HL-60/S4 treated with phorbol 12-myristate 13-acetate at 8.2 ng/mL for 4 days and 3 days (cell line): ENCODE results near the gene TSPAN31.

Source experiments
- in situ Hi-C: fragments of 300-500 bp; cut with MboI; formaldehyde crosslinking; loops from 2 replicates; pipeline ENCODE4 v1.15.0; 2022; ENCODE audit warnings: low sequenced_read_pairs

The TSPAN31 gene

DNA sequence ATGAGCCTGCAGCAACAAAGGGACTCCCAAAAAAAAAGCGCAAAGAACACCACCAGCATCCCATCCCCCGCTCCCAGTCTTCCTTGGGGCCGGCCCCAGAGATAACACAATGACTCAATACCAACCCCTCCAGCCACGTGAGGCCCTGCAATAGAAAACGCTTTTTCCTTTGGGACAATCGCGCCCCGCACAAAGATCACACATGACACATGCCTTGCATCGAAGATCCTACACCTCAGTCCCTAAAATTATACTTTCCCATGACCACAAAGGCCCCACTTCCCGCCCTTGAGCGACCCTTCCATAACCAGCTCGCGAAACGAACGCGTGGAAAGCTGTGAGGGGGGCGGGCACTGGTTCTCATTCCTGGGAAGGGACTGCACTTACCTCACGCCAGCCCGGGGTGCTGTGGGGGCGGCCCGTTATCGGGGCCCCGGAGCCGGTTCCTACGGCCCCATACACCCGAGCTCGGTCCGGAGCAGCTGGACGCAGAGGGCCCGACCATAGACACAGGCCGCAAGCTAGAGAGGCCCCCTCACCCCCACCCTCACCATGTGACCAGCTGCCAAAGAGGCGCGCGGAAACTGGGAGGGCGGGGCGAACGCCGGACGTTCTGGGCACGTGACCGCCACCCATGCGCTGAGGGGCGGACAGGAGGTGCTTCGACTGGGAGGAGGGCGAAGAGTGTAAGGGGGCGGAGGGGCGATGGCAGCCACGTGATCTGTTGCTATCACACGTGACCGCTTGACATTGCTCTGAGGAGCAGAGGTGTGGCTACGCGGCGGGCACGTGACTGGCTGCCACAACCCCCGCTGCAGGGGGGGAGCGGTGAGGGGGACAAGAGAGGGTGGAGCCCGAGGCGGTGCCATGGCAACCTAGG, 7.2 kb downstream of the TSPAN31 start, which contains the start of gene CDK4:
Gene CDK4 (minus strand): TSS at position 523 of the 880 bp plus-strand sequence. CDS start 593 bp downstream, outside the sequence.
- in situ Hi-C loops, result no loop called here

DNA sequence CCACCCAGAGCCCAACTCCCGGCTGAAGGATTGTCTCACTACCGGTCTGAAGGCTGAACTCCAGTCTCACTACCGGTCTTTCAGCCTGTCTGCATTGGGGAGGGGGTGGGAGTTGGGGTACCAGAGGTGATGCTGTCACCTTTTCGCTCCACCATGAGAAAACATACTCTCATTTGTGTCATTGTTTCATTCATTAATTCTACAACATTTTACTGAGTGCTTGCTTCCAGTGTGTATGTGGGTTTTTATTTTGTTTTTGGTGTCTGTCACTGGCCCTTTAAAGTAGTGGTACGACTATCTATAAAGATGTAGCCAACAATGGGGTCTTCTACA, 7.8 kb downstream of the TSPAN31 start:
- in situ Hi-C loops, result no loop called here

GRCh38 chr12:57753756-57754337, 9.0 kb downstream of the TSPAN31 start:
- in situ Hi-C loops, result no loop called here

- in situ Hi-C loops, result no loop called here
These were observed 9.8 kb downstream of the TSPAN31 start, which contains the start of gene MARCHF9 for GRCh38 chr12:57754411-57755193. MARCHF9 (plus strand) TSS chr12:57755103; CDS start chr12:57755529, 426 bp downstream.

- in situ Hi-C loops, result no loop called here
These were observed 10.3 kb downstream of the TSPAN31 start for GRCh38 chr12:57755194-57755453.

DNA sequence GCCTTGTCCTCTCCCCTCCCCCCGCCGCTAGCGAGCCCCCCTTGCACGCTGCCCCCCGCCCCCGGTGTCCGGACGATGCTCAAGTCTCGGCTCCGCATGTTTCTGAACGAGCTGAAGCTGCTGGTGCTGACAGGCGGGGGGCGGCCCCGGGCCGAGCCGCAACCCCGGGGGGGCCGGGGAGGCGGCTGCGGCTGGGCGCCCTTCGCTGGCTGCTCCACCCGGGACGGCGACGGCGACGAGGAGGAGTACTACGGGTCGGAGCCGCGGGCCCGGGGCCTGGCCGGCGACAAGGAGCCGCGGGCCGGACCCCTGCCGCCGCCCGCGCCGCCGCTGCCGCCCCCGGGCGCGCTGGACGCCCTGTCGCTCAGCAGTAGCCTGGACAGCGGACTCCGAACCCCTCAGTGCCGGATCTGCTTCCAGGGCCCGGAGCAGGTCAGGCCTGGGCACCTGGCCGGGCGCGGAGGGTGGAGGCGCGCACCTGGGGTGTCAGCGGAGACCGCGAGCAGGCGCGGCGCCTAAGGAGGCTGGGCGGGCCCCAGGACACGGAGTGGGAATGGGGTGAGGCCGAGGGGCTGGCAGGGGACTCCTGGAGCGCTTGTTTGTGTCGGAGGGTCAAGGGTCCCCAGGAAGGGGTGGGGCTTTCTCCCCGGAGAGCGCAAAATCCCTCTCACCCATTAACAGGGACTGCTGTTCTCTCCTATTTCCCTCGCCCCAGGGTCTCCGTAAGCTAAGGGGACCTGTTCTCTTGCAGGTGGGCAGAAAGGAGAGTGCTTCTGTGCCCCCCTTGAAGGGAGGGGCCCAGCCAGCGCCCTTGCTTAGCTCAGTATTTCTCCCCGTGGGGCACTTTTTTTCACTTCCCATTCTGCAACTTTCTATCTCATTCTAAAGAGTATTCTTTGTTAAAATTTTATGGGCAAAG, 10.9 kb downstream of the TSPAN31 start:
- in situ Hi-C loops, result no loop called here

GRCh38 chr12:57756406-57757341, 11.8 kb downstream of the TSPAN31 start:
- in situ Hi-C loops, result no loop called here

DNA sequence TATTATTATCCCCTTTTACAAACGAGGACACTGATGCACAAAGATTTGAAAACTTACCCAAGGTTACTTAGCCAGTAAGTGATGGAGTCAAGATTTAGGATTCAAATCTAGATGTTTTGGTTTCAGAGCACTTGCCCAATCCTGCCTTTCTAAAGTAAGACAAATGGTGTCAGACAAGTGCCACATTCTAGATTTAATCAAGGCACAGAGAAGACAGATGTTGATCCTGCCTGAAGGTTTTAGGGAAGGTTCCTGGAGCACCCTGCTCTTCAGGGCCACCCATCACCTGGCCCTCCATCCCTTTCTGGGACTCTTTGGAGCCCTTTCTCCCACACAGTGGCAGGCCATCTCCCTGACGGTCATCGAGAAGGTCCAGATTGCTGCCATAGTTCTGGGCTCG, 12.9 kb downstream of the TSPAN31 start:
- in situ Hi-C loops, result no loop called here

DNA sequence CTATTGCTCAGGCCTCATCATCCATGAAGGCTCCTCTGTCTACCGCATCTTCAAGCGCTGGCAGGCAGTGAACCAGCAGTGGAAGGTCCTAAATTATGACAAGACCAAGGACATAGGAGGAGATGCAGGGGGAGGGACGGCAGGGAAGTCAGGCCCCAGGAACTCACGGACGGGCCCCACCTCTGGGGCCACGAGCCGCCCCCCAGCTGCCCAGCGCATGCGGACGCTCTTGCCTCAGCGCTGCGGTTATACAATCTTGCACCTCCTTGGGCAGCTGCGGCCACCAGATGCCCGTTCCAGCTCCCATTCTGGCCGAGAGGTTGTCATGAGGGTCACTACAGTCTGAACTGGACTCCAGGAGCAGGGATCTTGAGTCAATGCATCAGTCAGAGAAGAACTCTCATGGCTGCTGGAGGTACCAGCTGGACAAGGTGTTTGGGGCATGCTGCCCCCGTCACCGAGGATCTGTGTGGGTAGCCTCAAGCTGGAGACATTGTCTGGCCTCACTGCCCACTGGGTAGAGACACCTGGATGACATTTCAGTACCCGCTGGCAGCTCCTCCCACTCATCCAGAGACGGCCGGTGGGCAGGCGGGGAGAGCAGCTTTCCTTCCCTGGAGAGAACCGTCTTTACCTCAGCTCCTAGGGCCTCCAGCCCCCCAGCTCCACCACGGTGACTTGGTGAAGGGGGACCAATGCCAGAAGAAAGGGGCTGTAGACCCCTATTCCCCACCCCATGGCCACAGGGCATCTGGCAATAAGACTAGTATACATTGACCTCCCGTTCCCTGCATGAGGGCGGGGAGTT, 13.9 kb downstream of the TSPAN31 start:
- in situ Hi-C loops, result no loop called here

DNA sequence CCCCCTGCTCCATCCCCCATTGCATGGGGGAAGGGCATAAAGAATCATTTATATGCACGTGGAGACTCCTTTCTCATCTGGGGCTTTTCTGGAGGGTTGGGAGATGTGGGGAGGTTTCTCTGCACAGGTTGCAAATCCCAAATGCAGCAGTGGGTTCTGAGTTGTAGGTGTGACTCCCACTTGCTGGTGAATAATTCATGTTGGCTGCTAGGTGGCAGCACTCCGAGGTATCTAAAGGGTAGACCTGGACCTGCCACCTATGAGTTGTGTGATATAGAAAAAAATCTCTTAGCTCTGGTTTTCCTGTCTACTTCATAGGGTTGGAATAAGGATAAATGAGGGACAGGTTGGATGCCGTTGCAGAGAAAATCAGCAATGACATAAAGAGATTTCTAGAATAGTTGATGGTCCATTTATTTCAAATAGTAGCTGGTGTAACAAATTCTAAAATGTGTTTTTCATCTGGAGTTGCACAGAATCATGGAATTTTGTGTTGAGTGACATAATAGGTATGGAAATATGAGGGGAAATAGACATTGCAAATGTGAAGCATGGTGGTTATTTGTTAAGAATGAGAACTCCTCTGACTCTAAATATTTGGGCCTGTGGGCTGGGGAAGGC, 14.6 kb downstream of the TSPAN31 start:
- in situ Hi-C loops, result no loop called here

GRCh38 chr12:57760347-57760982, 15.6 kb downstream of the TSPAN31 start:
- in situ Hi-C loops, result no loop called here

DNA sequence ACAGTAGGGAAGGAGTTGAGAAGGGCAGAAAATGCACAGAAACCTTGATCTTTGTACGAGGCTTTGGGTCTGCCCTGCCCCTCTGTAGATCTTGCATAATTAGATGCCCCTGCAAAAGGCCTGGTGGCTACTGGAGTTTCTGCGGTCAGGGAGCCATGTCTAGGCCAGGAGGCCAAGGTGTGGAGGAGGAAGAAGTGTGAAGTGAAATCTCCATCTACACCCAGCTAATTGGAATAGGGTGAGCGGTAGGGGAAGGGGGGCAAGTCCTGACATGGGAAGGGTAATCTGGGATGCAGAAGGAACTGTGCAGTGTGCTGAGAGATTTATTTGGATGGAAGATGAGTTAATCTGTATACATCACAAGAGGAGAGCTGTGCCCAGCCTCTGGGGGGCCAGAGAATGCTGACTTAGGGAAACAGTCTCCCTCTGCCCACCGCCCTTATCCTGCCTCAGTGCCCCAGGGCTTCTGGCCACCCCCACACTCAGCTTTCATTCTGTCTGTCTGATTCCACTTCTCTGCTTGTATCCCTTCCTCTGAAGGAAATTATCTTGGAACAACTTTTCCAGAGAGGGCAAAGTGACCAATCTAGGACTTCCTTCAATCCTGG, 16.7 kb downstream of the TSPAN31 start:
- in situ Hi-C loops, result no loop called here

DNA sequence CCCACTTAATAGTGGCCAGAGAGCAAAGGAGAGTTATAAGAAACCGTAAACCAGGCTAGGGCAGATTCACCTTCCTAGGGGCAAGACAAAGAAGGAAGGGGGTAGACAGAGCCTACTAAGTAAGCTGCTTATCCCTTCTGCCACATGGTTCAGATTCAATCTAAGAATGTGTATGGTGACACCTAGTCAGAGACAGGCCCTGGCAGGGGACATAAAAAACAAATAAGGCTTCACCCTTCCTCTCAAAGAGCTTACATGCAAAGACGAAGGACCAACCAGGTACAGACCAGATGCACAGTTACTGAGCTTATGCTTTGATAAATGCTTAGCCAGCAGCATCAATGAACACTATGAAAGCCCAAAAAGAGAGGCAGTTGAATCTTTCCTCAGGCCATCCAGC, 17.6 kb downstream of the TSPAN31 start:
- in situ Hi-C loops, result no loop called here

- in situ Hi-C loops, result no loop called here
These were observed 19.2 kb downstream of the TSPAN31 start for GRCh38 chr12:57763881-57764661.

DNA sequence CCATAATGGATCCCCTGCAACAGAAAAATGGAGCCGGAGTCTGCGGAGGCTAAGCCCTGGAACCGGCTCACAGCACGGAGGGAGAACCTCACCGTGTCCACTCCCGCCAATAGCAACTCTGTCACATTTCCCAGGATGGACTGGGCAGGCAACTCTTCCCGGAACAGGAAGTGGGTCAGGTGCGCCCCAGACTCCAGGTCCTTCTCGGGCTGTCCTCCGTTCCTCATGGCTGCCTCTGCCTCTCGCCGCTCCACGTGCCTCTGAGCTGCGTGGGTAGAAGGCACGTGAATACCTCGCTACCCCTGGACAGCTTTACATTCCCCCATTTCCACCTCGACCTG, 19.8 kb downstream of the TSPAN31 start:
- in situ Hi-C loops, result no loop called here

DNA sequence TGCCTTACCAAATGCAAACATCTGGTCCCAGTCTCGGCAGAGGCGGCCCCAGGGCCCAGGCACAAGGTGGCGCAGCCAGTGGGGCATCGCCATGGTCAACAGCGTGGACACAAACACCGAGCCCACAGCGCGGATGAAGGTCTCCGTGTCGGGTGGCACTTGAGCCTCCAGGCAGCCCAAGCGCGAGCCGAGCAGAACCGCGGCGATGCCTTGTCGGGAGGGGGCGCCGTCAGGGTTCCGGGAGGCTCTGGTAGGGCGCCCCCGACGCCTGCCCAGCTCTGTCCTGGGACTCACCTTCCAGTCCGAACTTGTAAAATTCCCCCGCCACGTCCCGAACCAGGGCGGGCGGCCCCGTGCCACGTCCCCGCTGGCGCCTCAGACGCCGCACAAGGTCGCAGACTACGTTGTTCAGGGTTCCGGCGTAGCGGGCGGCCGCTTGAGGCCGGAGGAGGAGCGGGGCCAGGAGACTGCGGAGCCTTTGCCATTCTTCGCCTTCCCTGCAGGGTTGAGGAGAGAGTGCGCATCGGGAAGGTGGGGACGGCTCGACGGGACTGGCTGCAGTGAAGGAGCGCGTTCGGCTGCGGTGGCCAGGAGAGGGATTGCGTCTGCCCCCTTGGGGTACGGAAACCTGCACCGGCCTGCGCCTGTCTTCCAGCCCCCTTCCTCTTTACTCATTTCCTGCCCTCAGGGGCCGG, 20.3 kb downstream of the TSPAN31 start:
- in situ Hi-C loops, result no loop called here
